Epidermal melanocyte (primary cell): ENCODE data around the gene RGL4.

Source experiments
- DNase-seq: peaks from one replicate; pipeline ENCODE4 v3.0.0; 2011; ENCODE audit warnings: low spot score; ENCODE audit not compliant: insufficient read length

The RGL4 gene

DNA sequence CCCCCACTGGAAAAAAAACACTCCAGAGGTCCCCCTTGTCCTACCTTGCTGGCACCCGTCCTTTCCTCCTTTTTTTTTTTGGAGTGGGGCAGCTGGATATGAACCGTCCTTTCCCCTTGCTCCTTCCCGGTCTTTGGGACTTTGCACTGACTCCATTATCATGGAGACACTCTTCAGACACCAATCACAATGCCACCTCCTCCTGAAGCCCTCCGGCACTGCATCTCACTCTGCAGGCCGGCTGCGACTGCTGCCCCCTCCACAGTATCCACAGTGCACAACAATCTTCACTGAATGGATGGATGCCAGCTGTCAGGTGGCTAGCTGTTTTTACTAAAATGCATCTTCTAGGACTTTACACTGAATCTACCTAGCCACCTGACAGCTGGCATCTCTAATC is 12.7 kb upstream of the RGL4 start:
- DNase-seq, result no peak

DNA sequence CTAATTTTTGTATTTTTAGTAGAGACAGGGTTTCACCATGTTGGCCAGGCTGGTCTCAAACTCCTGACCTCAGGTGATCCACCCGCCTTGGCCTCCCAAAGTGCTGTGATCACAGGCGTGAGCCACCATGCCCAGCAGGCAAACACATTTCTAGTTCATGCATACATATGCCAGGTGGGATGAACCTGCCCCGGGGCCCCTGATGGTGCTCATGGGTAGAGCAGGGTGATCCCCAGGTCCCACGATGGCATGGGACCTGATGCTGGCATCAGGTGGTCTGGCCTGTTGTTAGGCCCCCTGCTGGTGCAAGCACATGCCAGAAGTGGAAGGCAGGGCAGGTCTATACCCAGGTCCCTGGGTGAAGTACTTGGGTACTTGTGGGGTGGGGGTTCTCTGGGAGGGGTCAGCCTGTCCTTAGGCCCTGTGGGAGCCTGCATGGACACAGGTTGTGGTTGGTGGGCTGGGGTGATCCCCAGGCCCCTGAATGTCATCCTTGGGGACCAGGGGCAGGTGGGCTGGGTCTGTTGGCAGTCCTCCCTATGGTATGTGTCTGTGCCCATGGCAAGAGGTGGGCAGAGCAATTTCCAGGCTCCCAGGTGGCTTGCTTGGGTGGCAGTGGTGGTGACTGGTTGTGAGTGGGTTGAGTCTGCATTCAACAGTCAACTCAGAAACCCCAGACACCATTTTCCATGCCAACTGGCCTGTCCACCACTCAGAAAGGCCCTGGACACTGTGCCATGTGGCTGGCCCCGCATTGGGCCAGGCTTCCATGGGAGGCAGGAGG is 9.6 kb upstream of the RGL4 start:
- DNase-seq, result no peak

DNA sequence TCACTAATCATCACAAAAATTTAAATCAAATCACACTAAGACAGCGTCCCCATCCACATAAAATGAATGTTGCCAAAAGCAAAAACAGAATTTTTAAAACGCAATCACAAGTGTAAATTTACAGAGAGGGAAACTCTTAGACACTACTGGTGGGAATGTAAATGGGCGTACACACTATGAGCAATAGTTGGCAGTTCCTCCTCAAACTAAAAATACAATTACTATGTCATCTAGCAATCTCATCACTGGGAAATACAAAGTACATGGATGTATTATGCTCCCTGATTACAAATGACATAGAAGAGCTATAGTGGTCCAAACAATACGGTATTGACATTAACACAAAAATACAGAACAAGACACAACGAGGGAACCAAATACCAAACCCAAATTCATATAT is 8.7 kb upstream of the RGL4 start:
- no peak for DNase-seq

DNA sequence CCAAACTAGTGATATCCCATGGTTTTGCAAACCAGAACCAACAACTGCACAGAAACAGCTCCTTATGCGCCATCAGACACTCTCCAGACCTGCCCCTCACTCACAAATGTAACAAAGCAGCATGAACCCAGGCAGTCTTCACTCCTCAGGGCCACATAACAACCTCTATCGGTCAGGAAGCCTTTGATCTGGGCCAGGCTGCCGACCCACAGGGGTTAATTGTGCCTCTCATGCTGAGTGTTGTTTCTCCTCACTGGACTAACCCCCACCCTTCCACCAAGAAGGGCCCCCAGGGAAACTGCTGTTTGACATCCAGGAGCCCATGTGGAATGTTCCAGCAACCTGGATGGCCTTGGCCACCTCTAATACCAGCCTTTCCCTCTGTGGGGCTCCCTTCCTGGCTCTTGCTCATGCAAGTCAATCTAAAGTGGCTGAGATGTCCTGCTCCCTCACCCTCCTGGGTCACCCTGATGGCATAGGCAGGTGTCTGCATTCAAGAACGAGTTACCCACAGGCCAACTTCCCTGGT is 7.9 kb upstream of the RGL4 start:
- DNase-seq, result no peak

- DNase-seq, result no peak
Measured at GRCh38 chr22:23683545-23683944, 7.3 kb upstream of the RGL4 start.

DNA sequence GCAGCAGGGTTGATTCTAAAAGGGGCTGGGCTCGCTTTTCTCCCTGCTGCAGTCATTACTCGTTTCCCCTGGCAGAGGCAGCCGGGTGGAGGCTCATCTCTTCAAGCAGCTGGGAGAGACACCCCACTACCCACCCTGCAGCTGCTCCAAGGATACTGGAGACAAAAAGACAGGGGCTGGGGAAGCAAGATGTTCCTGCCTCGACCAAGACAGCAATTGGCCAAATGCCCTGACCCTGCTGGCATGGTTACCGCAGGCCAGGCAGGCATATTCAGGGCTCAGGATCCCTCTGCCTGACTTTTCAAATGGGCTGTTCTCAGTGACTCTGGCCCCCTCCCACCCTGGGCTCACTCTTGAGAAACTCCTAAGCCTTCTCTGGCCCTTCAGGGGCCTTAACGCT is 6.8 kb upstream of the RGL4 start:
- DNase-seq, result no peak

- no peak for DNase-seq
Measured at GRCh38 chr22:23684561-23685031, 6.2 kb upstream of the RGL4 start.

GRCh38 chr22:23685205-23685784 is 5.5 kb upstream of the RGL4 start:
- no peak for DNase-seq

GRCh38 chr22:23686416-23687024 is 4.3 kb upstream of the RGL4 start:
- DNase-seq, result no peak

DNA sequence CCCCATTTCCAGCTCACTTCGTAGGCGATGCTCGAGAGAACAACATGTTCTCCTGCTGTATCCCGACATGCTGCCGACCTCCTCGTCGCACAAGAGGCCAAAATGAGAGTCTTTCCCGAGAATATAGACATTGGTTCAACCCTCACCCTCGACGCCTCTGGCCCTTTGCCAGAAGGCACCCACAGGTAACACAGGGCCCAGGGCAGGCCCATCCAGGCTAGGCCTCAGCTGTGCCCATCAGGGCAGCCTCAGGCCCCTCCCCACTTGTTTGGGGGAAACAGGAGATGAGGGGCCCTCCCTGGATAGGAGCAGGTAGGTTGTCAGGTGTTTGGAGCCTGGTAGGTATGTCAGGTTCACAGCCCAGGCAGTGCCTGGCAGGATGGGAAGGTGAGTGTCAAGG is 2.7 kb upstream of the RGL4 start:
- no peak for DNase-seq

DNA sequence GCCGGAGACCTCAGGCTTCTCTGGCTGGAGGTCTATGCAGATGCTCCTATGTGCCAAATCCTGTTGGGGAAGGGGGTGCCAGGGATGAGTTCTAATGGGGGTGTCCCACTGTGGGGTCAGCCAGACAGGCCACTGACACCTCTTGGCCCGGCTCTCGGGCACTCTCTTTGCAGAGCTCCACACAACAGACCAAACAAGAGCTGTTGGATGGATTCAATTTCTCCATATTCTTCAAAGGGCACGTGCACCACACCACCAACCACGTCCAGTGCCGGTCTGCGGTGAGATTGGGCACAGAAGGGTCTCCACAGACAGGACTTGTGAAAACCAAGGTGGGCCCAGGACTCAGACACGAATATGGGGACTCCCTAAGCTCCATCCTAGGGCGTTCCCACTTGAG is 2.2 kb upstream of the RGL4 start:
- no peak for DNase-seq

DNA sequence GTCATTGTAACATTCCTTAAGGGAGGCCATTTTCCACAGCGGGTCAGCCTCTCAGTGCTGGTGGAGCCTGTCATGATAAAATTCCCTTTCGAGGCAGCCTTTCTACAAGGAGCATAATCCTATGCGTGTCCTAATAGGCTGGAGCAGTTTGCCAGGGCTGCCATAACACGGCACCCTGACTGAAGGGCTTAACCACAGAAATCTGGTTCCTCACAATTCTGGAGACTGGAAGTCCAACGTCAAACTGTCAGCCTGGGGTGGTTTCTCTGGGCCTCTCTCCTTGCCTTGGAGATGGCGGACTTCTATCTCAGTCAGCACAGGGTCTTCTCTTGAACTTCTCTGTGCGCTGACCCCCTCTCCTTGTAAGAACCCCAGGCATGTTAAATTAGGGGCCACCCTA is 1.4 kb upstream of the RGL4 start:
- no peak for DNase-seq

- DNase-seq, result no peak
Measured at GRCh38 chr22:23691748-23692423, 1.1 kb downstream of the RGL4 start.

DNA sequence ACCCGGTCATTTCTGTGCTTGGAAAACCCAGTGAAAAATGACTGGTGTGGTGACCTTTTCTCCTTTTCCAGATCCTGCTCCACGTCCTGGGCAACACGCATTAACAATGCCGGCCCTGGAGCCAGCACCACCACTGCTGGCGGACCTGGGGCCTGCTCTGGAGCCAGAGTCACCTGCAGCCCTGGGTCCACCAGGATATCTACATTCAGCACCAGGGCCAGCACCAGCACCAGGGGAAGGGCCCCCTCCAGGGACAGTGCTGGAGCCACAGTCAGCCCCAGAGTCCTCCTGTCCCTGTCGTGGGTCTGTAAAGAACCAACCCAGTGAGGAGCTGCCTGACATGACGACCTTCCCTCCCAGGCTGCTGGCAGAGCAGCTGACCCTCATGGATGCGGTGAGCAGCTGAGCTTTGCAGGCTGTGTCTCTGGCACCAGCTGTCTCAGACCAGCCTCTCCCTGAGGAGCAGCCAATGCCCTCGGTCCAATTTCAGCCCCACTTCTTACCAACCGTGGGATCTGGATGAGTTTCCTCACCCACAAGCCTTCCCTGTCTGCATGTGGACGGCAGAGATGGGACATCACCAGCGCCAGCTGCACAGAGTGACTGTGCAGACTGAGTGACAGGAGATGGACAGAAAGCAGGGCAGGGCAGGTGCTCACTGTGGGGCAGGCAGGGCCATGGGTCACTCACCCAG is 1.9 kb downstream of the RGL4 start:
- DNase-seq, result no peak

DNA sequence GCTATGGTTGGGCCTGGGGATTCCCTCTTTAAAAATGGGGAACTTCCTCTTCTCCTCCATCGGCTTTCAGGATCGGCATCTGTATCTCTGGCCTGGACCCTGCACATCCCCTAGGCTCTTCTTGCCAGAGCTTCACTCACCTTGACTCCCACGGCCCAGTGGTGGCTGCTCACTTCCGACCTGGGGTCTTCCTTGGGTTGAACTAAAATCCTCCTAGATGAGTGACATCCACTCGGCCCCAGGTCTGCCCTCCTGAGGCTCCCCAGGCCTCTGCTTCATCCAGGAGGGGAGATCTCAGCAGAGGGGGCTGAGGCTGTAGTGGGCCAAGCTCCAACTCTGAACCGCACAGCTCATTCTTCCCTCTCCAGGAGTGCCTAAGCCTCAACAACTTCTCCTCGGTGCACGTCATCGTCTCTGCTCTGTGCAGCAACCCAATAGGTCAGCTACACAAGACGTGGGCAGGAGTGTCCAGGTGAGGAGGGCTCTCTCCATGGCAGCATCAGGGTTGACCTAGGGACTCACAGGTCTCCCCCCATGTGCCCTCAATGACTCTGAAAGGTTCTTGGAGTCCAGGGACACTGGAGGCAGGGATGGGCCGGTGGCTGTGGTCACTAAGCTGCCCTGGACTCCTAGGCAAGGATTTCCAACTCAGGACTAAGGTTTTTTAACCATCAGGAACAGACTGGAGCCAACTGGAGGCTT is 3.3 kb downstream of the RGL4 start:
- no peak for DNase-seq

GRCh38 chr22:23695141-23695540 is 4.3 kb downstream of the RGL4 start:
- no peak for DNase-seq

DNA sequence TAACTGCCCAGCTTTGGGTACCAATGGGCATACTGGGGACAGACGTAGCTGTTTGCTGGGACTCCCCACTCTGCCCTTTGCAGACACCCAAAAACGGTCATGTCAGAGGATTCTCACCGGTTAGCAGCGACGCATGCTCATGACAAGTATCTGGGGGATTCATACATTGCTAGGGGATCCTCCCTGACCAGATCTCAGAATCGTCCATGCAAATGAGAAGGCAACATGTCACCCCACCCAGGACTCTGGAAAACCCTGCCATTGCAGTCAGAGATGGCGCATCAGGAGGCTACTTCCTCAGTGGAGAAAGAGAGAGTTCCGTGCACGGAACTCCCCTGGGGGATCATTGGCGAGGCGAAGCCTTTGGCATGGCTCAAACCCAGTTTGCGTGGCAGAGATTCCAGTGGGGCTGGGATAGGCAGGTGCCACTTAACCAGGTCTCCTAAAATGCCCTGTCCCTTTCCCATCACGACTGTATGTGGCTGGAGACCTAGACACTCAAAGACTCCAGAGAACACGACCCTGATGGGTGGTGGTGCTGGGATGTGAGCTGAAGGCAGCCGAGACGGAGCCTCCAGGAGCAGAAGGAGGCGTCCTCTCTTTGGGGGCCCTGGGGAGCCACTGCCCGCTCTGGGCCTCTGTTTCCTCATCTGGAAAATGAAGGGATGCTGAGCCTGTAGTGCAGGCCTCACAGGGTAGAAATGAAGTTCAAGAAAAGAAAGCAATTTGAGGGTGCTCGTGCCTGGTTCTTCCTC is 4.9 kb downstream of the RGL4 start:
- DNase-seq, result no peak

- no peak for DNase-seq
Measured at GRCh38 chr22:23696326-23696851, 5.6 kb downstream of the RGL4 start.

GRCh38 chr22:23697031-23697970 is 6.5 kb downstream of the RGL4 start:
- no peak for DNase-seq
